ENCODE data around the gene PLTP. TPM values are rescaled to one million over a fixed set of nuclear protein-coding genes. Genes with fewer than 3 reads are reported as not detected.

PLTP gene
- total and polyA plus RNA-seq, 2 experiments from 2014 or later, result 108 to 160 TPM

DNA sequence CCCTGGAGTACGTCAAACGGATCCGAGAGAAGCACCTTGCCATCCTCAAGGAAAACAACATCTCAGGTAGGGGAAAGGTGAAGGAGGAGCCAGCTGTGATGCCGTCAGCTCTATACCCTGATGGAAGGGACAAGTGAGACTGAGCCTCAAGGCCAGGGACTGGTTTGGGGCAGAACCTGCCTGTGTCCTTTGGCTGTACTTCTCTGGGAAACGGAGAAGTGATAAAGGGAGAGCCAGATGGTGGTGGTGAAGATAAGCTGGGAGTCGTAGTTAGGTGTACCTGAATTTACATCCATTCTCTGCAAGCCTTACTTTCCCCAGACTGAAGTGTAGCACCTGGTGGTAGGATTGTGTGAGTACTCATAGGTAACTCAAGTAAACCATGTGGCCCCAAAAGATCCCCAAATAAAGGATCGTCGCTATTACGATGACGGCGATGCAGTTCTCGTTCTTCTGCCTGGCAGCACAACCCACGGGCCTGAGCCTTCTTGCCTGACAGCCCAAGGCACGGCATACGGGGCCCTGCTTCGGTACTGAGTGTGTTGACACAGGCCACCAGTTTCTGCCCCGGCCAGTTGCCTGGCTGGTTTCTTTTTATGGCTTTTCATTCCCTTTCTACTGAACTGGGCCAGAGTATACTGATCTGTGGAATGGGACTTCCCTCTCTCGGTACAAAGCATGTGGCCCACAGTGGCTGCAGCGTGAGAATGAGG lies 33.2 kb upstream of the PLTP start:
- Histone ChIP-seq H3F3A (replicated peaks; ENCODE audit: low read depth) (peaks cover 4% of the 10 kb centered on the region; the same call in 1 of the 2 replicates), H3K36me3 (ENCODE audit: insufficient read depth) (peaks cover 25% of the 10 kb centered on the region), H3K27me3 (ENCODE audit: insufficient read depth) (no peaks in the 10 kb centered on the region), H3K4me2 (no peak overlapping the region), H3K9me2 (ENCODE audit: insufficient read depth) (no peaks in the 10 kb centered on the region), H3K27ac (ENCODE audit: low read depth) (no peak overlapping the region), H3K4me1 (ENCODE audit: insufficient read depth) (no peaks in the 10 kb centered on the region), H2AFZ (no peak overlapping the region), H4K20me1 (replicated peaks; ENCODE audit: insufficient read depth) (no peaks in the 10 kb centered on the region; the same call in 1 of the 2 replicates), H3K4me3 (no peak overlapping the region), H3K79me2 (replicated peaks; ENCODE audit: insufficient read depth) (no peaks in the 10 kb centered on the region)
- ATAC-seq (no peak), DNase-seq (ENCODE audit: low spot score) (peak; percentile 27)
- no peak overlapping the region for H3K4me3 Mint-ChIP-seq
- TF ChIP-seq ZNF114 (CRISPR knock-in tag; IDR thresholded peaks at IDR 0.05) (no peak), STAT1 (IDR thresholded peaks at IDR 0.05; ENCODE audit: unreplicated experiment) (no peak), NANOG (IDR thresholded peaks at IDR 0.05; ENCODE audit: borderline replicate concordance) (no peak), EZH2phosphoT487 (IDR thresholded peaks at IDR 0.05; ENCODE audit: unreplicated experiment) (no peak), ZNF331 (CRISPR knock-in tag; IDR thresholded peaks at IDR 0.05; ENCODE audit: low read depth) (no peak), POLR2AphosphoS5 (IDR thresholded peaks at IDR 0.05; ENCODE audit: low read depth) (no peak)
- H3K27ac Mint-ChIP-seq, result no peak overlapping the region
- no peaks in the 10 kb centered on the region for H3K4me1 Mint-ChIP-seq
- H3K27me3 Mint-ChIP-seq (ENCODE audit: insufficient read depth, low read depth, poor library complexity), result no peaks in the 10 kb centered on the region
- no peaks in the 10 kb centered on the region for H3K9me3 Mint-ChIP-seq
- H3K36me3 Mint-ChIP-seq (ENCODE audit: low read depth), result peaks cover 54% of the 10 kb centered on the region

DNA sequence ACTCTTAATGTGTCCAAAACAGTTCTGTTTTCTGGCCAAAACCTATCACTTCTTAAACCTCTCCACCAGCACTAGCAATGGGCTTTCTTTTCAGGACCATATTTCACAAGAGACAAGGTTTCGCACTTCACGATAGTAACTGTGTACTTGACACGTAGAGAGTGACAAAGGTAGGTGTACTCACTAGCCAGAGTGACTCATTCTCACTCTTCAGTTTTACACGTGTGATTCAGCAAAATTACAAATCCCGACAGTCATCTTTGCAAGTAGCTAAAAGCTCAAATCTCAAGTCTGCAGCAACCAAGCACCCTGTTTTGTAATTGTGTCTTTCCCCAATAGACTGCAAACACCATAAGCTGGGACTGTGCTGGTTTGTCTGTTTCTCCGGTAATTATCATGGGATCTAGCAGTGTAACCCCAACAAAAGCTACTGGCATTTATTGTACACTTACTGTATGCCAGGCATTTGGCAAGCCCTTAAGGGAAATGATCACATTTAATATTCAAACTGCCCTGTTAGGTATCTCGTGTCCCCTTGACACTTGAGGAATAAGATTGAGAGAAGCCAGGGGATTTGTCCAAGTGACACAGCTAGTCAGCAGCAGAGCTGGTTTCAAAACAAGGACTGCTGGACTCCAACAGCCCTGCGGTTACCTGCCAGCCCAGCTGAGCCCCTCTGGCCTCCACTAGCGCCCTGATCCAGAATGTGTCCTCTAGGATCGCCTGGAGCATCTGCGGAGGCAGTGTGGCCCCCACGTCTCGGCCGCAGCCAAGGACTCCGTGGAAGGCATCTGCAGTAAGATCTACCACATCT lies 32.4 kb upstream of the PLTP start:
- Mint-ChIP-seq H3K36me3 (ENCODE audit: low read depth) (peaks cover 59% of the 10 kb centered on the region), H3K9me3 (no peaks in the 10 kb centered on the region), H3K4me3 (no peak overlapping the region), H3K27ac (no peak overlapping the region), H3K27me3 (ENCODE audit: insufficient read depth, low read depth, poor library complexity) (no peaks in the 10 kb centered on the region), H3K4me1 (no peaks in the 10 kb centered on the region; the same call in 2 of the 3 replicates)
- TF ChIP-seq EZH2phosphoT487 (IDR thresholded peaks at IDR 0.05; ENCODE audit: unreplicated experiment), result no peak
- no peak for TF ChIP-seq POLR2AphosphoS5 (IDR thresholded peaks at IDR 0.05; ENCODE audit: low read depth)
- TF ChIP-seq ZNF462 (CRISPR knock-in tag; IDR thresholded peaks at IDR 0.05), result no peak
- no peak for TF ChIP-seq CREB1 (CRISPR knock-in tag; IDR thresholded peaks at IDR 0.05; ENCODE audit: low read depth)
- no peak for TF ChIP-seq JUNB (IDR thresholded peaks at IDR 0.05; ENCODE audit: unreplicated experiment)
- TF ChIP-seq EZH2 (IDR thresholded peaks at IDR 0.05; ENCODE audit: low read depth, unreplicated experiment), result no peak
- no peak for TF ChIP-seq ZNF114 (CRISPR knock-in tag; IDR thresholded peaks at IDR 0.05)
- Histone ChIP-seq H3K9me2 (ENCODE audit: insufficient read depth) (no peaks in the 10 kb centered on the region), H4K20me1 (replicated peaks; ENCODE audit: insufficient read depth) (no peaks in the 10 kb centered on the region; the same call in 1 of the 2 replicates), H3K27me3 (ENCODE audit: insufficient read depth) (no peaks in the 10 kb centered on the region), H3K27ac (ENCODE audit: low read depth) (0 out of 2 replicates have a peak overlapping the region, but pooled peaks have one; percentile 26), H3K36me3 (ENCODE audit: insufficient read depth) (peaks cover 31% of the 10 kb centered on the region), H3F3A (replicated peaks; ENCODE audit: low read depth) (peaks cover 5% of the 10 kb centered on the region), H3K4me3 (no peak overlapping the region), H3K79me2 (replicated peaks; ENCODE audit: insufficient read depth) (no peaks in the 10 kb centered on the region), H3K4me1 (ENCODE audit: insufficient read depth) (no peaks in the 10 kb centered on the region; the same call in 1 of the 2 replicates), H3K4me2 (no peak overlapping the region), H2AFZ (no peak overlapping the region)
- no peak for DNase-seq (ENCODE audit: low spot score)
- no peak for ATAC-seq
